Measurements from ENCODE around the gene GEMIN7. TPM values are rescaled to one million over a fixed set of nuclear protein-coding genes. Genes with fewer than 3 reads are reported as not detected.

Gene GEMIN7
- total RNA-seq, 1 donor from 2014 or later: 16.1 TPM

DNA sequence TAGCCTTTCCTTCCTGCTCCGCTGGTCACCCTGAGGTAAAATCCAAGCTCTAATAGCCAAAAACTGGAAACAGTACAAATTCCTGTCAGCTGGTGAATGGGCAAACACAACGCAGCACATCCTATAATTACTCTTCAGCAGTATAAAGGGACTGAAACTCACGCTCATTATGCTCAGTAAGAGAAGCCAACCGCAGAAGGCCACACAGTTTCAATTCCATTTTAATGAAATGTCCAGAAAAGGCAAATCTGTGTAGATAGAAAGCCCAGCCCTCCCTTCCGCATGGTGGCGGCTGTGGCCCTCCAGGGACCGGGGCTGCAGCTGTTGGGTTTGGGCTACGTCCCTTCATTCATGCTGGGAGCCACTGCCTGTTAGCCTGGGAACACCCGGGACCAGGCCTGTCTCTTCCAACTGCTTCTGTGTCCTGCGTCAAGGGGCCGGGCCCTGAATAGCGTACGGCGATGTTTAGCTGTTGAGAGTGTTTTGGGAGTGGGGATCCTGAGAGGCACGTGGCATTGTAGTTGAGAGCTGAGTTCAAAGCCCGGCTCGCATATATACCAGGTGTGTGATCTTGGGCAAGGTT lies 58.2 kb downstream of the GEMIN7 start:
- Histone ChIP-seq H3K9me3 (no peaks in the 10 kb centered on the region), H3K36me3 (peaks cover 19% of the 10 kb centered on the region), H3K4me1 (no peaks in the 10 kb centered on the region), H3K27me3 (ENCODE audit: low read depth) (no peaks in the 10 kb centered on the region), H3K27ac (no peak overlapping the region), H3K4me3 (no peak overlapping the region)
- DNase-seq (no peak), ATAC-seq (no peak)
- TF ChIP-seq, protein P1, sequence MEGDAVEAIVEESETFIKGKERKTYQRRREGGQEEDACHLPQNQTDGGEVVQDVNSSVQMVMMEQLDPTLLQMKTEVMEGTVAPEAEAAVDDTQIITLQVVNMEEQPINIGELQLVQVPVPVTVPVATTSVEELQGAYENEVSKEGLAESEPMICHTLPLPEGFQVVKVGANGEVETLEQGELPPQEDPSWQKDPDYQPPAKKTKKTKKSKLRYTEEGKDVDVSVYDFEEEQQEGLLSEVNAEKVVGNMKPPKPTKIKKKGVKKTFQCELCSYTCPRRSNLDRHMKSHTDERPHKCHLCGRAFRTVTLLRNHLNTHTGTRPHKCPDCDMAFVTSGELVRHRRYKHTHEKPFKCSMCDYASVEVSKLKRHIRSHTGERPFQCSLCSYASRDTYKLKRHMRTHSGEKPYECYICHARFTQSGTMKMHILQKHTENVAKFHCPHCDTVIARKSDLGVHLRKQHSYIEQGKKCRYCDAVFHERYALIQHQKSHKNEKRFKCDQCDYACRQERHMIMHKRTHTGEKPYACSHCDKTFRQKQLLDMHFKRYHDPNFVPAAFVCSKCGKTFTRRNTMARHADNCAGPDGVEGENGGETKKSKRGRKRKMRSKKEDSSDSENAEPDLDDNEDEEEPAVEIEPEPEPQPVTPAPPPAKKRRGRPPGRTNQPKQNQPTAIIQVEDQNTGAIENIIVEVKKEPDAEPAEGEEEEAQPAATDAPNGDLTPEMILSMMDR (IDR thresholded peaks at IDR 0.05): no peak
- intact Hi-C loops (cut with DNase I): no loop called here

DNA sequence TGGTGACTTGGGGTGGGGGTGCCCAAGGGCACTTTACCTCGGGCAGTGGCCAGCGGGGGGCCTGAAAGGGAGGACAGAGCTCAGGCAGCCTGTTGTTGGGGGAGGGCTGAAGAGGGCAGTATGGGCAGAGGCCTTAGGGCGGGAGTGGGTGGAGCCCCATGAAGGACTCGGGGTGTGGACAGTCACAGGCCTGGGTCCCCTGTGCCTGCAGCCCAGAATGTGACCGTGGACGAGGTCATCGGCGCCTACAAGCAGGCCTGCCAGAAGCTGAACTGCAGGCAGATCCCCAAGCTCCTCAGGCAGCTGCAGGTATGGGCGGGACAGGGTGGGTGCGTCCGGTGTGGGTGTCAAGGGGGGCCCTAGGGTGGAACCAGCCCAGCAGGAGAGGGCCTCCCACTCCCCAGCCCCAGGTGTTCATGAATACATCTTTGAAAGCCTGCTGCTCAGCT lies 59.3 kb downstream of the GEMIN7 start:
- Histone ChIP-seq H3K27ac (no peak overlapping the region), H3K4me1 (no peaks in the 10 kb centered on the region), H3K27me3 (ENCODE audit: low read depth) (no peaks in the 10 kb centered on the region), H3K9me3 (no peaks in the 10 kb centered on the region), H3K36me3 (peaks cover 29% of the 10 kb centered on the region), H3K4me3 (no peak overlapping the region)
- DNase-seq (no peak), ATAC-seq (peak in 1 of 2 donors; percentile 6)
- TF ChIP-seq, protein P1 (IDR thresholded peaks at IDR 0.05): no peak
- intact Hi-C loops (cut with DNase I): no loop called here

DNA sequence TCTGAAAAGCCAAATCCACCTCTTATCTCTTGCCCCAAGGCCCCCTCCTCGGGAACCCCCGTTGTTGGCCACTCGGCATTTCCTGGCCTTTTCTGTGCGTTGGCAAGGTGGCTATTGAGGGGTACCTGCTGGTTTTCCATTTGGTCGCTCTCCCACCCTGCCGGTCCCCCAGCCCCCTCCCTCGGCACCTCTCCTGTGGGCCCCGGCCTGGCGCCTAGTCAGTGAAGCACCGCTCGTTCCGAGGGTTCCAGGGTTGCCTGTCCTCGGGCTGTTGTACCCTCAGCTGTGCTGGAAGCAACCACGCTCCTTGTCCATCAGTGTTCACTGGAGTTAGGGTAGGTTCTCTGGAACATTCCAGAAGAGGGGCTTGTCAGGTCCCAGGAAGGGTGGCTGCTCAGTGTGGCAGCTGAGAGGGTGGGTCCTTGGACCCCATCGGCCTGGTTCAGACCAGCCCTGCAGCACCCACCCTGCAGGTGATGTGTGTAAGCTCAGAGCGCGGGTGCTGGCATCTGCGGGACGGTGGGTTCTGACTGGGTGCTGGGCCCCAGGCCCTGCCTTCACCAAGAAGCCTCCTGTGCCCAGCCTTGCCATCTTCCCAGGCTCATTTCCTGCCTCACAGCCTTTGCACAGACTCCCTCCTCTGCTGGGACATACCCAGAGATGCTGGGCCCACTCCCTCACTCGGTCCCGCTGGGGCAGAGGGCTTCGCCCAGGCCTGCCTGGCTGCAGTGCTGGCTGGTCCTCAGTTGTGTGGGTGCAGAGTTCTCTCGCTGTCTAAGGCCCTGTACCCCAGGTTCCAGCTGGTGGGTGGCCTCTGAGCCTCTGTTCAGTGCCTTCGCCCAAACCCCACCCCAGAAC lies 60.5 kb downstream of the GEMIN7 start:
- no peaks in the 10 kb centered on the region for H3K9me3 ChIP-seq

GRCh38 chr19:45140144-45140503 lies 61.1 kb downstream of the GEMIN7 start:
- Histone ChIP-seq H3K9me3 (no peaks in the 10 kb centered on the region), H3K4me3 (no peak overlapping the region), H3K27me3 (ENCODE audit: low read depth) (no peaks in the 10 kb centered on the region), H3K27ac (no peak overlapping the region), H3K4me1 (no peaks in the 10 kb centered on the region), H3K36me3 (peaks cover 45% of the 10 kb centered on the region)
- intact Hi-C loops (cut with DNase I): no loop called here
- TF ChIP-seq, protein P1 (IDR thresholded peaks at IDR 0.05): no peak
- DNase-seq (no peak), ATAC-seq (no peak)

More for the DNA sequence above, 60.5 kb downstream of the GEMIN7 start:
- H3K27ac ChIP-seq: no peak overlapping the region
- H3K36me3 ChIP-seq: peaks cover 39% of the 10 kb centered on the region
- TF ChIP-seq, protein P1 (IDR thresholded peaks at IDR 0.05): no peak
- H3K4me3 ChIP-seq: no peak overlapping the region
- ATAC-seq (no peak), DNase-seq (no peak)
- intact Hi-C loops (cut with DNase I): no loop called here
- no peaks in the 10 kb centered on the region for H3K4me1 ChIP-seq
- H3K27me3 ChIP-seq (ENCODE audit: low read depth): no peaks in the 10 kb centered on the region

DNA sequence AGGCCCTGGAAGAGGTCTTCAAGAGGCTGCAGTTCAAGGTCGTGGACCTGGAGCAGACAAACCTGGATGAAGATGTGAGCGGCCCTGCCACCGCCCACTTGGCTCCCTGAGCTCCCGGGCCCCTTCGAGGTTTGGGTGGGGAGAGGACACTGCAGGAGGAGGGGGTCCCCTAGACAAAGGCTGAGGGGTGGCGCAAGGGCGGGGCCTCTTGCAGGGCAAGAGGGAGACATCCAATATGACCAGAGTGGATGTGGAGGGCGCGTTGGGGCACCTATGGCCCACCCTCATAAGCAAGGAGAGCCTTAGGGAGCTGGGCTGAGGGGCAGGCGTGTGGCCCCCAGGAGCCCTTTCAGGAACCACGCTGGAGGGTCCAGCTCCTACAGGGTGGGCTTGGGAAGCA lies 61.5 kb downstream of the GEMIN7 start:
- H3K36me3 ChIP-seq: peaks cover 50% of the 10 kb centered on the region
- H3K4me3 ChIP-seq: no peak overlapping the region
- ATAC-seq: no peak
- no peaks in the 10 kb centered on the region for H3K9me3 ChIP-seq
- TF ChIP-seq, protein P1 (IDR thresholded peaks at IDR 0.05): no peak
- intact Hi-C loops (cut with DNase I): no loop called here
- H3K27ac ChIP-seq: no peak overlapping the region
- no peak for DNase-seq
- no peaks in the 10 kb centered on the region for H3K4me1 ChIP-seq
- H3K27me3 ChIP-seq (ENCODE audit: low read depth): no peaks in the 10 kb centered on the region

Other genes starting within 250 kb of the GEMIN7 start
- gene NECTIN2, start 233.0 kb upstream of the GEMIN7 start, total RNA-seq: 75.1 TPM
- 40.8 TPM for gene TOMM40, start 188.0 kb upstream of the GEMIN7 start, total RNA-seq
- 447 TPM for gene APOE, start 173.5 kb upstream of the GEMIN7 start, total RNA-seq
- 816 TPM for gene APOC1, start 164.7 kb upstream of the GEMIN7 start, total RNA-seq
- 0.68 TPM for gene APOC4, start 137.0 kb upstream of the GEMIN7 start, total RNA-seq
- 30.2 TPM for gene APOC2, start 133.2 kb upstream of the GEMIN7 start, total RNA-seq
- gene CLPTM1, start 123.9 kb upstream of the GEMIN7 start, total RNA-seq: 104 TPM
- 12.2 TPM for gene RELB, start 77.8 kb upstream of the GEMIN7 start, total RNA-seq
- 71.7 TPM for gene CLASRP, start 40.2 kb upstream of the GEMIN7 start, total RNA-seq
- 1.7 TPM for gene ZNF296, start 2.8 kb upstream of the GEMIN7 start, total RNA-seq
- gene PPP1R37, start 13.9 kb downstream of the GEMIN7 start, total RNA-seq: 29.1 TPM
- gene NKPD1, start 81.7 kb downstream of the GEMIN7 start, total RNA-seq: not detected
- gene TRAPPC6A, start 99.0 kb downstream of the GEMIN7 start, total RNA-seq: 18.4 TPM
- 15.9 TPM for gene BLOC1S3, start 99.5 kb downstream of the GEMIN7 start, total RNA-seq
- gene EXOC3L2, start 166.1 kb downstream of the GEMIN7 start, total RNA-seq: 3.6 TPM
- gene MARK4, start 172.0 kb downstream of the GEMIN7 start, total RNA-seq: 32.5 TPM
- 0.24 TPM for gene CKM, start 243.6 kb downstream of the GEMIN7 start, total RNA-seq

Measured in lower lobe of right lung (tissue), 2 donors.